ENCODE measurements around the gene ITGA2B. TPM values are rescaled to one million over a fixed set of nuclear protein-coding genes. Genes with fewer than 3 reads are reported as not detected.

The ITGA2B gene
- total RNA-seq, result 1 to 10 TPM; 2.6 to 3.2 TPM

DNA sequence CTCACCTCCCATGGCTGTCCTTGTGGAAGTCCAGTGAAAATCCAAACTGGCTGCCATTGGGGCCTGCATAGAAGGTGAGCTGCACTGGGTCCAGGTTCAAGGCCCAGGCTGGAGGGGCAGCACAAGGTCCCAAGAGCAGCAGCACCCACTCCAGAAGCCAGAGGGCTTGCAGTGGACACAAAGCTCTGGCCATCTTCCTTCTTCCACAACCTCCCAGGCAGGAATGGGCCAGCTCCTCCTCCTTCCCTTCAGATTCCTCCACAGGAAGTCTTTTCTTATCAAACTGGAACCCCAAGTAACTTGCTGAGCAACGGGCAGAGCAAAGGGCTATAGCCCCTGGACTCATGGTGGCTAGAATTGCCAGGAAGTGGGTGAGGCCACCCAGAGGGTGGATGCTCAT, at the start of gene ITGA2B:
ITGA2B (minus strand) TSS at position 369 of the 400 bp plus-strand sequence; CDS start at position 193, 176 bp downstream.
- DNase-seq (ENCODE audit: low spot score in 2 of 2) (no peak), ATAC-seq (no peak)
- no peaks in the 10 kb centered on the region for H3K9me3 Mint-ChIP-seq
- H3K27ac Mint-ChIP-seq, result peak within 1 kb of the TSS in 1 of 2 donors; percentile 3
- peaks cover 0 to 4% of the 10 kb centered on the region in 2 donors for H3K36me3 Mint-ChIP-seq

DNA sequence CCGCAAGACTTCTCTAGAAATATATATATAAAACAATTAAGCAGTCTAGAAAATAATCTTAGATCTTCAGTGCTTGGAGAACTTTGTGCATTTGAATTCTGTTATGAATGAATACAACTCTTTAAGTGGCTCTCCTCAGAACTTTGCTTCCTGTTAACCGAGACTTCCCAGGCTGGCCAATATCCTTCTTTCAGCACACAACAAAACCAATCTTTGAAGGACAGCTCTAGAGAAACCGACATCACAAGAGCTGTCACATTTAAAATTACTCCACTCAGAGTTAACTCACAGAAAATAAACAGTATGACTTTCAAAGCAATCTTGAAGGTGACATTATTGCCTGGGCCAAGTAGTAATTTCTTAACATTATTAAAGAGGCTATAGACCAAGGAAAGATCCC, 49.7 kb upstream of the ITGA2B start:
- peak overlapping the region in 1 of 2 donors; percentile 19 for H3K27ac Mint-ChIP-seq
- no peak for ATAC-seq
- peaks cover 0 to 5% of the 10 kb centered on the region in 2 donors for H3K36me3 Mint-ChIP-seq
- DNase-seq (ENCODE audit: low spot score in 2 of 2), result no peak
- H3K9me3 Mint-ChIP-seq, result no peaks in the 10 kb centered on the region

DNA sequence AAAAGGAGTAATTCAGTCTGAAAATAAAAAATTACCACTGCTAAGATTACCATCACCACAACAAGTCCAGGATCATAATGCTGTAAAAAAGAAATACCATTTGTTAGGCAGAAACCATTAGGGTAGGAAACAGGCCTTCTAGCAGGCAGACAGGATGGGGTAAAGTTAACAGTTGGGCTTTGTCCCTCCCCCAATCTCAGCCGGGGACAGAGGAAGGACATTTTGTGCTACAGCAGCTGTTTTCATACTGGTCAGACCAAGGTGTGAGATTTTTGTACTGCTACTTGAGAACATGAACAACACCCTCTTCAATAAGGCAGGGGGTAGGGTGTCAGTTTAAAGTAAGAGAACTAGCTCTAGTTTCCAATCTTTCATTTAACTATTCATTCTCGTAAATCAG, 49.2 kb upstream of the ITGA2B start:
- Mint-ChIP-seq H3K27ac (no peak overlapping the region), H3K36me3 (peaks cover 0 to 5% of the 10 kb centered on the region in 2 donors), H3K9me3 (no peaks in the 10 kb centered on the region)
- ATAC-seq (no peak), DNase-seq (ENCODE audit: low spot score in 2 of 2) (no peak)

DNA sequence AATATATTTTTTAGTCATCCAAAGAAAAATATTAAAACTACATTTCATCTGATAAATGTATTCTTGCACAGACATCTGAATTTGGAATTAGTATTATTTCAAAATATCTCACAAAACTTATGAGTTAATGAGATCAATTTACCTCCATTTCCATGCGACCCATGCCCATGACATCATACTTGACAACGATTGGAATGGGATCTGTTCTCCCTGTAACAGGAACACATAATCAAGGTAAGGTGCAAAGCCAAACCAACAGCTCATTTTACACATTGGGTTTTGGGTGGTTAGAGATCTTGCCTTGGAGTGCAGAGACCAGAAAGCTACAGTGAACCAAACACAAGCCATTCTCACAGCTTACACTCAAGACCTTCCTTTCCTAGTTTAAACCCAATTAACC, 46.9 kb upstream of the ITGA2B start:
- H3K27ac Mint-ChIP-seq, result no peak overlapping the region
- H3K36me3 Mint-ChIP-seq, result peaks cover 0 to 5% of the 10 kb centered on the region in 2 donors
- ATAC-seq, result no peak
- DNase-seq (ENCODE audit: low spot score in 2 of 2), result no peak
- no peaks in the 10 kb centered on the region for H3K9me3 Mint-ChIP-seq

DNA sequence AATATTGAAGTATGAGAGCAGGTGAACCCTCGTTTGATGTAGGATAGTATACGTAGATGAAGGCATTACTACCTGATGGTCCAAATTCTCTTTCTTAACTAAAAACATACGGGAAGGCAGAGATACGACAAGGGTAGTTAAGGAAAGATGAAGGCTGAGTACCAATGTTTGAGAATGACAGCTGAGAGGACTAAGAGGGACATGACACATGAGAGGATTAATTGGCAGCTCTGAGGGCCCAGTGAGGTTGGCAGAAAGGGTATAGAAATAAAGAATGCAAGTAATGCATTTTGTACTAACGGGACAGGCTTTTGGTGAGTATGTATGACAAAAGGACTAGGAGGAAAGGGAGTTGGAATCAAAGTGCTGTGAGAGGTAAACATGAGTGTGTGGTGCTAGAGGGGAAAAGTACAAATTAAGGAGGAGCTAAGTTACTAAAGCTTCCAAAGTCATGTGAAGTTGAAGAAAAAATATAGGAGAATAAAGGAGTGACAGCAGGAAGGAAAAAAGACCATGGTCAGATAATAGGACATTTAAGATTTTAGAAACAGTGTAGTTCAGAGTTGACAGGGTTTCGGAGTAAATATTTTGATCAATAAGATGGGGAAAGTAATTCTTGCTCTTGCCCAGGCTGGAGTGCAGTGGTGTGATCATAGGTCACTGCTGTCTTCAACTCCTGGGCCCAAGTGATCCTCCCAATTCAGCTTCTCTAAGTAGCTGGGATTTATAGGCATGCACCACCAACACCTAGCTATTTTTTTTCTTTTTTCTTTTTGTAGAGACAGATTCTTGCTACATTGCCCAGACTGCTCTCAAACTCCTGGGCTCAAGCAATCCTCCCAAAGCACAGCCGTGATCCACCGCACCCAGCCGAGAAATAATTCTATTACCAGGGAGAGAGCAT, 43.1 kb upstream of the ITGA2B start:
- Mint-ChIP-seq H3K36me3 (no peaks in the 10 kb centered on the region), H3K27ac (peak overlapping the region in 1 of 2 donors; percentile 1), H3K9me3 (no peaks in the 10 kb centered on the region)
- DNase-seq (ENCODE audit: low spot score in 2 of 2) (no peak), ATAC-seq (no peak)

DNA sequence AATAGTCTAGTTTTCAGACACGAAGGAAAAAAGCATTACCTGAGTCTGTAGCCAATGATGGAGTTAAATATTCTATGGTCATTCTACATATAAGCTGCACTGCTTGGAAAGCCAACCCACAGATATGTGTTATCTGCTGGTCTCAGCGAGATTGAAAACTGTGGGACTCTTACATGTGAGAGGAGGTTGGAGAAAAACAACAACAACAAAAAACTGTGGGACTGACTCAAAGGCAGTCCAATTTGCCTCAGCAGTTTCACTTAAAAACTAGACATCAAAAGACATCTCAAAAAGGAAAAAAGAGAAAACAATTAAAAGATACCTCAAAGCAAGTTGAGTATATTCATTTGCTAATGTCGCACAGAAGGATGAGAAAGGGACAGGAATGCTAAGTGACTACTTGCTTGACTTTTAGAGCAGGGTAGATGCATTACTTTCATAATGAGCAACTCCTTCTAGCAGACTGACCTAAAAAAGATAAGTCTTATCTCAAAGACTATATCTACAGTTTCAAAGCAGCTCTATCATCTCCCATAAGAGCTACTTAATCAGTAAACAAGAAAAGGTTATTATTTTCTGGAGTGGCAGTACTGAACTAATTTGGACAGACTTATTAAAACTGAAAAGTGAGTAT, 35.5 kb upstream of the ITGA2B start:
- DNase-seq (ENCODE audit: low spot score in 2 of 2) (no peak), ATAC-seq (peak; percentile 49 to 72)
- H3K9me3 Mint-ChIP-seq, result no peaks in the 10 kb centered on the region
- no peaks in the 10 kb centered on the region for H3K36me3 Mint-ChIP-seq
- H3K27ac Mint-ChIP-seq, result no peak overlapping the region

DNA sequence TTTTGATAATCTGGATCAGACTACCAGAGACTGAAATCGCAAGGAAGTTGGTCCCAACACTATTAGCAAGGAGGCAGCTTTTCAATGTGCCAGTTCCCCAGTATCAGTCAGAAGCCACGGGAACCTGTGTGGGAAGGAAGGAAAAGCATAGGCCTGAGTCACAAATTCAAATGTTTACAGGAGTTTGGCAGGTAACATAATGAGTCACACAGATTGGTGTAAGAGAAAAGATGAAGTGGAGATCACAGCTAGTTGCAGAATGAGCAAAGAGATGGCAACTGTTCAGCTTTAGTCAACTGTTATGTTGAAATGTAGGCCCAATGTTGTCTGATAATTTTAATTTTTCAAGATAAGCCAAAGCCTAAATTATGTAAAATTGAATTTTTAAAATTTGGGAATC, 28.1 kb upstream of the ITGA2B start:
- ATAC-seq (peak; percentile 93 to 96), DNase-seq (ENCODE audit: low spot score in 2 of 2) (peak in 1 of 2 donors; percentile 47)
- H3K36me3 Mint-ChIP-seq, result no peaks in the 10 kb centered on the region
- H3K9me3 Mint-ChIP-seq, result no peaks in the 10 kb centered on the region
- H3K27ac Mint-ChIP-seq, result peak overlapping the region; percentile 27 to 97

DNA sequence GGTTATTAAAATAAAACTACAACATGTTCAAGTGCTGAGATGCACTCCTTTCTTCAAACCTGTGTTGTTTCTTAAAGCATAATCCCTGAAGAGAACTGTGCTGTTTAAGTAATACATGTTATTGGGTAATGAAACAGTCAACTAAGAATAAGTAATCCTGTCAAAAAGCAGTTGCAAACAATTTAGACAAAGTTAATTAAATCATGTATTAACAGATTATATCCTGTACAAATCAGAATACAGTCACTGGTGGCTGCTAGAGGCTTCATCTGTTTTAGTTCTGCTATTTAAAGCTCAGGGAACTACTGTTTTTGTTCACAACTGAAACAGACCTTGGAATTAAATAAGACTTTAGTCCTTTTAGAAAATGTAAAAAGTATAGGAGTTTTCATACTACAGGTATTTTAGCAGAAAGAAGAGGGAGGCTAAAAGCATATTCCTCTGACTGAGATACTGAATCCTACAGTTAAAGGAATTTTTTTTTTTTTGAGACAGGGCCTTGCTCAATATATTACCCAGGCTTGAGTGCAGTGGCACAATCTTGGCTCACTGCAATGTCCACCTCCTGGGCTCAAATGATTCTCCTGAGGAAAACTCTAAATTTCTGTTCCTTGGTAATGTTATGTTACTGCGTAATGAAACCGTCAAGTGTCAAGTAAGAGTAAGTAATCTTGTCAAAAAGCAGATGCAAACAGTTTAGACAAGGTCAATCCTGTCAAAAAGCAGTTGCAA, 27.3 kb upstream of the ITGA2B start:
- Mint-ChIP-seq H3K36me3 (no peaks in the 10 kb centered on the region), H3K27ac (no peak overlapping the region), H3K9me3 (no peaks in the 10 kb centered on the region)
- DNase-seq (ENCODE audit: low spot score in 2 of 2) (no peak), ATAC-seq (no peak)

DNA sequence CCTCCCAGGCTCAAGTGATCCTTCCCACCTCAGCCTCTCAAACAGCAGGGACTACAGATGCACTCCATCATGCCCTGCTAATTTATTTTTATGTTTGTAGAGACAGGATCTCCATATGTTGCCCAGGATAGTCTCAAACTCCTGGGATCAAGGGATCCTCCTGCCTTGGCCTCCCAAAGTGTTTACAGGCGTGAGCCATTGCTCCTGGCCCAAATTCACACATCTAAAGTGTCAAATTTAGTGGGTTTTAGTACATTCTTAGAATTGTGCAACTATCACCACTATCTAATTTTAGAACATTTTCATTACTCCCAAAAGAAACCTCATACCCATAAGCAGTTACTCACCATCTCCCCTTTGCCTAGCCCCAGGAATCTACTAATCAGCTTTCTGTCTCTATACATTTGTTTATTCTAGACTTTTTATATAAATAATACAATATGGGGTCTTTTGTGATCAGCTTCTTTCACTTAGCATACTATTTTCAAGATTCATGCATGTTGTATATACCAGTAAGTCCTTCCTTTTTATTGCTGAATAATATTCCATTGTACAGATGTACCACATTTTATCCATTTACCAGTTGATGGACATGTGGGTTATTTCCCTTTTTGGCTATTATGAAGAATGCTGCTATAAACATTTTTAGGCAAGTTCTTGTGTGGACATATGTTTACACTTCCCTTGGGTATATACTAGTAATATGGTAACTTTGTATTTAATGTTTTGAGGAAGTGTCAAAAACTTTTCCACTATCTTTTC, 25.1 kb upstream of the ITGA2B start:
- Mint-ChIP-seq H3K9me3 (no peaks in the 10 kb centered on the region), H3K27ac (peak overlapping the region in 1 of 2 donors; percentile 56), H3K36me3 (no peaks in the 10 kb centered on the region)
- DNase-seq (ENCODE audit: low spot score in 2 of 2) (no peak), ATAC-seq (no peak)

DNA sequence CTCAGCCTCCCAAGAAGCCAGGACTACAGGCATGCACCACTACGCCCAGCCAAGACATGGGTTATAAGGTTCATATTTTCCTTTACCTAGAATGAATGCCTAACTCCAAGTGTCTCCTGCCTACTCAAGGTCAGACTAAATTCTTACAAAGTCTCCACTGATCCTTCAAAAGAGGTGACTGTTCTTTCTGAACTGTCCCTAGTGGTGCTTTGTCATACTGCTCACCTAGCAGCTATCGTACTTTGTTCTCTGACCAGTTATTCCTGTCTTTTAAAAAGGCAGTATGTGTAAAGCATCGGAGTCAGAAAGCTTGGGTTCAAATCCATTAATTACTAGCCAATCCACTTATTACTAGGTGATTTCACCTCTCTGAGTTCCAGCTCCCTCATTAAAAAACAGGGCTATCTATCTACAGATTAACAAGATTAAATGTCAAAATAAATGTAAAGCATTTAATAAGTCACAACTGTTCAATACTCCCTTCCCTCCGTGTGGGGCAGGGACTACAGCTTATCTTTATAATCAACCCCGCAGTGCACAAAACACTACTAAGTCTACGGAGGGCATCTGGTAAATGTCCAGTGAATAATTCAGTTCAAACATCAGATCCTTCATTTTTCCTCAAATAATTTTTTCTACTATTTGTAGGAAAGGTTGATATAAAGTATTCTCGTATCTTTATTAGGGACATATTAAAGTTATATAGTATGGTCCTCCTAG, 20.0 kb upstream of the ITGA2B start:
- H3K27ac Mint-ChIP-seq, result no peak overlapping the region
- no peak for DNase-seq (ENCODE audit: low spot score in 2 of 2)
- ATAC-seq, result no peak
- no peaks in the 10 kb centered on the region for H3K9me3 Mint-ChIP-seq
- H3K36me3 Mint-ChIP-seq, result no peaks in the 10 kb centered on the region

DNA sequence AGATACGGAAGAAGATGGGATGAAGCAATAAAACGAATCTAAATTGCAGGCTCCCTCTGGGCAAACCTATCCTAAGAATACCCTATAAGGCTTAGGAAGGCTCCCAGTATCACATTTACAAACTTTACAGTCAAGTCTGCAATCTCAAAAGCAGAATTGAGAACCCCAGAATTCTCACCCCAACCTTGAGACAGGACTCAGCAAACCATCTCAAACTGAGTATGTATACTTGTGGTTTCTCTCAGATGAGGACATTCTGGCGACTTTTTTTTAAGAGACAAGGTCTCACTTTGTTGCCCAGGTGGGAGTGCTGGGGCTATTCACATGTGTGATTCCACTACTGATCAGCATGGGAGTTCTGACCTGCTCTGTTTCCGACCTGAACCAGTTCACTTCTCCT, 19.3 kb upstream of the ITGA2B start:
- Mint-ChIP-seq H3K27ac (no peak overlapping the region), H3K9me3 (no peaks in the 10 kb centered on the region), H3K36me3 (no peaks in the 10 kb centered on the region)
- no peak for DNase-seq (ENCODE audit: low spot score in 2 of 2)
- ATAC-seq, result no peak

DNA sequence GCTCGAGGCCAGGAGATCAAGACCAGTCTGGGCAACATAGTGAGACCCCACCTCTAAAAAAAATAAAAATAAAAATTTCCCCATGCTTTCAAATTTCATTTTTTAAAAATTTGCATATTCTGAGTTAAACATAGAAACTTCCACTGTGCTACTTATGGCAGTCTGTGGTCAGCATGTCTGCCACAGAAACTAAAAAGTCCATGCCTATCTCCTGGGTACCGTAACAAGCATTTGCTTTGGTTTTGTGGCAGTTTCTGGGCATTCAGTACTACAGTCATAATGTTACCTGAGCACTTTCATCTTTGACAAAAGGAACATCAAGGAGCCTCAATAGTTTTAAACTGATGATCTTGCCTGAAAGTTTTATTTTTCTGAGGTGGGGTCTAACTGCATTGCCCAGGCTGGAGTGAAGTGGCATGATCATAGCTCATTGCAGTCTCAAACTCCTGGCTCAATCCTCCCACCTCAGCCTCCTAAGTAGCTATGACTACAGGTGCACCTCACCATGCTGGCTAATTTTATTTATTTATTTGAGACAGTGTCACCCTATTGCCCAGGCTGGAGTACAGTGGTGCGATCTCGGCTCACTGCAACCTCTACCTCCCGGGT, 13.2 kb upstream of the ITGA2B start:
- no peaks in the 10 kb centered on the region for H3K9me3 Mint-ChIP-seq
- peaks cover 16 to 20% of the 10 kb centered on the region in 2 donors for H3K36me3 Mint-ChIP-seq
- ATAC-seq (peak; percentile 88 to 94), DNase-seq (ENCODE audit: low spot score in 2 of 2) (no peak)
- peak overlapping the region in 1 of 2 donors; percentile 7 for H3K27ac Mint-ChIP-seq

DNA sequence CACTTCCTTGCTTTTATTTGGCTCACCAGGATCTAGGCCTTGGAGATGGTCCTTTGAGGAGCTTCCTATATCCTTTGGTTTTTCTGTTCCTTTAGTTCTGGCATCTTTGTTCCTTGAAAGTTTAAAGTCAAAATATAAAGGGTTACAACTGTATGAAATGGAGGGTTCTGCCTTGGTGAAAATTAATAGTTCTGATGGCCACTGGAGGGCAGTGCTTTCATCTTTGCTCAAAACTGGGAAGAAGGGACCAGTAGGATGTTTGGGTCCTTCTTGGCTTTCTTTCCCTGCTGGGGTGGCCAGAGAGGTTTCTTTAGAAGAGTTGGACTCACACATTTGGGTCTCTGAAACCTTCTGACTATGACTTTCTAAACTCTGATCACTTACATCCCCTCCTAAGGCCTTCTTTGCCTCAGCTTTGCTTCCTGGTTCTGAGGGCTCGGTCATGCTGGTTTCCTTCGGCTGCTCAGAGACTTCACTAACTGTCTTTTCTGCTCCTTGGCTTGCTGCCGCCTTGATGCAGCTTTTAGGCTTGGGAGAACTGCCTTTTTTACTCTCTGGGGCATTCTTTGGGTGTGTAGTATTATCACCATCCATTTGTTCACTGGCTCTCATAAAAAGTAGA, 10.9 kb upstream of the ITGA2B start:
- Mint-ChIP-seq H3K27ac (peak overlapping the region in 1 of 2 donors; percentile 89), H3K9me3 (no peaks in the 10 kb centered on the region), H3K36me3 (peaks cover 19 to 21% of the 10 kb centered on the region in 2 donors)
- DNase-seq (ENCODE audit: low spot score in 2 of 2) (no peak), ATAC-seq (no peak)

DNA sequence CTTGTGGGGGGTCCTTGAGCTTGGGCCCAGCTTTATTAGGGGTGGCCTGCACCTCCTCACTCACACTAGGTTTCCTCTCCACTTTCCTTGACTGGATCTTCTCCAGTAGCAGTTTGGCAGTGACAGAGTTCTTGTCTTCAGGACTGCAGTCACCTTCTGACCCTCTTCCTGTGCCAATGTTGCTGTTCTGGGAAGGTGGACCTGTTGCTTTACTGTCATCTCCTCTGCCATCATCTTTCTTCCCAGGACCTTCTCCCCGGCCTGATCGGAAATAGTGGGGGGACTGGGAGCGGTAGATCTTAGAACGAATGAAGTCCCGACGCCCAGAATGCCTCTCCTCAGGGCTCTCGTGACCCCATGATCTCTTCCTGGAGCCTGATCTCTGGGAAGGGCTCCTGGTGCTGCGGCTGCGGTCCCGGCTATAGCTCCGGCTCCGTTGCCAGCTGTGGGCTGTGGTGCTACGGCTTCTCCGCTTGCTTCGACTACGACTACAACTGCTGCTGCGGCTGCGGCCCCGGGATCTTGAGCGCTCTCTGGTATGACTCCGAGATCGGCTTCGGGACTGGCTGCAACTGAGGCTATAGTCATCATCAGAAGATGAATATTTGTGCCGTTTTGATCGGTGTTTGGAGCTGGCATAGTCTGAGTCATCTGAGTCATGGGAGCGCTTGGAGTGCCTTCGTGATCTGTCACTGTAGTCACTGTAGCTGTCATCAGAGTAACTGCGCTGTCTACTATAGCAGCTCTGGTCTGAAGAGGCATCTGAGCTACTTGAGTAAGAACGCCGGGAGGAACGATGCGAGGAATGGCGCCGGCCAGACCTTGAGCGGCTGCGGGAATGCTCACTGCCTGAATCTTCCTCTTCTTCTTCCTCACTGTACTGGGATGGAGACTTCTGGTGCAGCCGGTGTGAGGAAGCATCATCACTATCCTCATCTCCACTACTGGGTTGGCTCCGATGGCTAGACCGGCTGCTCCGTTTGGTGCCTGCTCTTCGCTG, 9.5 kb upstream of the ITGA2B start:
- no peak for ATAC-seq
- peak overlapping the region; percentile 42 to 52 for H3K27ac Mint-ChIP-seq
- DNase-seq (ENCODE audit: low spot score in 2 of 2), result no peak
- H3K36me3 Mint-ChIP-seq, result peaks cover 19 to 21% of the 10 kb centered on the region in 2 donors
- no peaks in the 10 kb centered on the region for H3K9me3 Mint-ChIP-seq

Data from activated naive CD4-positive, alpha-beta T cell treated with anti-CD3 and anti-CD28 coated beads, Interleukin-2, amount 50 U/mL, for 72 hours (primary cell).